Transverse colon (tissue), 4 donors: ENCODE measurements around the gene ENPP7.

ENCODE experiments used
- POLR2A ChIP-seq: fragments of 450-650 bp; IDR thresholded peaks from one replicate; pipeline ENCODE4 v1.6.1; 2016; ENCODE audit warnings: antibody characterized with exemption, mild to moderate bottlenecking, moderate library complexity
- POLR2AphosphoS5 ChIP-seq, 3 donors: sonication (generic); formaldehyde crosslinking; IDR thresholded peaks; one replicate each; pipeline ENCODE4 v1.6.1; 2016; ENCODE audit warnings: antibody characterized with exemption in 3 of 3
- TF ChIP-seq, protein P1 (sequence below), 5 experiments: fragments of 200-600 bp in 3 of 5; fragments of 450-650 bp in 2 of 5; sonication (generic) in 3 of 5; IDR thresholded peaks; 1 replicate in 2 of 5; 2 replicates in 3 of 5; pipeline ENCODE4 v1.5.1; 2016 to 2017; ENCODE audit warnings: antibody characterized with exemption in 5 of 5, inconsistent platforms in 3 of 5, mild to moderate bottlenecking in 2 of 5, moderate library complexity in 1 of 5

DNA sequence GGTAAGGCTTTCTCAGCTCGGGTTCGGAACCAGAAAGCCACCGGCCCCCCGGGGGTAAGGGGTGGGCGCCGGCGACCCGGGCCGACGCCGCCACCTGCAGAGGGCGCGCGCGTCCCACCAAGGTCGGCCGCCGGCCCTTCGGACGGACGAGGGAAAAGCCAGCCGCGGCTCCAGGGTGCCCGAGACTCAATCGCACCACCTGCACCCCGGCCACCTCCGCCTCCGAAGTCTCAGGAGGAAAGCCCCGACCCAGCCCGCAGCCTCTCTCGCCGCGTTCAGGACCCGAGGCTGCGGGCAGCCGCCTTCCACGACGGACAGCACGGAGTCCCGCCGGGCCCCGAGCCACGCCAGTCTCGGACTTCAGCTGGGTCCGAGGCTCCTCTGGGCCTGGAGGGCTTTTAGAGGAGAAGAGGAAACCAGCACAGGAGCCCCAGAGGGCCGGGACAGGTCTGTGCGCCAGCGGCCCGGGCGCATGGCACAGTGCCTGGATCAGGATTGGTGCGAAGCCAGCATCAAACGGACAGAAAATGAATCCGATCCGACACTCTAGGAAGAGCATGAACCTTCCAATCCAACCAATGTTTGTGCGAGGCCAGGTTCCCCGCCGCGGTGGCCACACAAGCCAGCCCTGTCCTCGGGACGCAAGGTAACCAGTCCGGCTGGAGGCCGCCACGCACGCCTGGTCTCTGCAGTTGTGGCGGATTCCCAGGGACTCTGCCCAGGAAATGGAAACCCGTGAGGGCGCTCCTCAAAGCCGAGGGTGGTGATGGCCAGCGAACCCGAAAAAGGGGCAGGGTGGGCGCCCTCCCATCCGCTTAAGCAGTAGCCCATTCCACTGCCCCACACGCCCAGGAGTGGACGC, 59.4 kb downstream of the ENPP7 start:
- no peak for TF ChIP-seq POLR2A
- TF ChIP-seq, protein P1, sequence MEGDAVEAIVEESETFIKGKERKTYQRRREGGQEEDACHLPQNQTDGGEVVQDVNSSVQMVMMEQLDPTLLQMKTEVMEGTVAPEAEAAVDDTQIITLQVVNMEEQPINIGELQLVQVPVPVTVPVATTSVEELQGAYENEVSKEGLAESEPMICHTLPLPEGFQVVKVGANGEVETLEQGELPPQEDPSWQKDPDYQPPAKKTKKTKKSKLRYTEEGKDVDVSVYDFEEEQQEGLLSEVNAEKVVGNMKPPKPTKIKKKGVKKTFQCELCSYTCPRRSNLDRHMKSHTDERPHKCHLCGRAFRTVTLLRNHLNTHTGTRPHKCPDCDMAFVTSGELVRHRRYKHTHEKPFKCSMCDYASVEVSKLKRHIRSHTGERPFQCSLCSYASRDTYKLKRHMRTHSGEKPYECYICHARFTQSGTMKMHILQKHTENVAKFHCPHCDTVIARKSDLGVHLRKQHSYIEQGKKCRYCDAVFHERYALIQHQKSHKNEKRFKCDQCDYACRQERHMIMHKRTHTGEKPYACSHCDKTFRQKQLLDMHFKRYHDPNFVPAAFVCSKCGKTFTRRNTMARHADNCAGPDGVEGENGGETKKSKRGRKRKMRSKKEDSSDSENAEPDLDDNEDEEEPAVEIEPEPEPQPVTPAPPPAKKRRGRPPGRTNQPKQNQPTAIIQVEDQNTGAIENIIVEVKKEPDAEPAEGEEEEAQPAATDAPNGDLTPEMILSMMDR (IDR thresholded peaks at IDR 0.05): peak; percentile 56 to 83 (median 80)
- TF ChIP-seq POLR2AphosphoS5 (IDR thresholded peaks at IDR 0.05): no peak
